Measurements from ENCODE around the gene ZNF469.

DNA sequence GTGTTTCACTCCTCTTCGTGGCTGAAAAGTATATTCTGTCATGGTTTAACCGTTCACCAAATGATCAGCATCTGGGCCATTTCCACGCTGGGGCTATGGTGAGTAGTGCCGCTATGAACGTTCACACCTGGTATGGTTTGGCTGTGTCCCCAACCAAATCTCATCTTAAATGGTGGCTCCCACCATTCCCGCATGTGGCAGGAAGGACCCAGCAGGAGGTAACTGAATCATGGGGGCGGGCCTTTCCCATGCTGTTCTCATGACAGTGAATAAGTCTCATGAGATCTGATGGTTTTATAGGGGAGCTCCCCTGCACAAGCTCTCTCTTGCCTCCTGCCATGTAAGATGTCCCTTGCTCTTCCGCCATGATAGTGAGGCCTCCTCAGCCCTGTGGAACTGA lies 45.7 kb upstream of the ZNF469 start:
- TF ChIP-seq, protein P1, sequence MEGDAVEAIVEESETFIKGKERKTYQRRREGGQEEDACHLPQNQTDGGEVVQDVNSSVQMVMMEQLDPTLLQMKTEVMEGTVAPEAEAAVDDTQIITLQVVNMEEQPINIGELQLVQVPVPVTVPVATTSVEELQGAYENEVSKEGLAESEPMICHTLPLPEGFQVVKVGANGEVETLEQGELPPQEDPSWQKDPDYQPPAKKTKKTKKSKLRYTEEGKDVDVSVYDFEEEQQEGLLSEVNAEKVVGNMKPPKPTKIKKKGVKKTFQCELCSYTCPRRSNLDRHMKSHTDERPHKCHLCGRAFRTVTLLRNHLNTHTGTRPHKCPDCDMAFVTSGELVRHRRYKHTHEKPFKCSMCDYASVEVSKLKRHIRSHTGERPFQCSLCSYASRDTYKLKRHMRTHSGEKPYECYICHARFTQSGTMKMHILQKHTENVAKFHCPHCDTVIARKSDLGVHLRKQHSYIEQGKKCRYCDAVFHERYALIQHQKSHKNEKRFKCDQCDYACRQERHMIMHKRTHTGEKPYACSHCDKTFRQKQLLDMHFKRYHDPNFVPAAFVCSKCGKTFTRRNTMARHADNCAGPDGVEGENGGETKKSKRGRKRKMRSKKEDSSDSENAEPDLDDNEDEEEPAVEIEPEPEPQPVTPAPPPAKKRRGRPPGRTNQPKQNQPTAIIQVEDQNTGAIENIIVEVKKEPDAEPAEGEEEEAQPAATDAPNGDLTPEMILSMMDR (IDR thresholded peaks at IDR 0.05): no peak
- no peak for TF ChIP-seq POLR2A (IDR thresholded peaks at IDR 0.05)

Measured in heart left ventricle (tissue), 13 donors.